Omental fat pad (tissue), 4 donors: ENCODE measurements around the gene GDNF. TPM values are rescaled to one million over a fixed set of nuclear protein-coding genes. Genes with fewer than 3 reads are reported as not detected.

ENCODE experiments used
- ATAC-seq: fragments of 150-250 bp; one replicate; pipeline ENCODE4 v1.9.1; 2016; ENCODE audit warnings: mild to moderate bottlenecking, moderate library complexity; ENCODE audit not compliant: low FRiP score
- DNase-seq: peaks from one replicate; pipeline ENCODE4 v3.0.0-alpha.2; 2019; ENCODE audit warnings: low spot score
- total RNA-seq, 4 donors: library from RNA; depleted of rRNA; stranded (reverse); fragments of >200 nt; gene quantifications; one replicate each; pipeline ENCODE4 v1.1.0, GENCODE V29; 2016
- TF ChIP-seq, protein P1 (sequence below), 3 donors: fragments of 450-650 bp; IDR thresholded peaks; one replicate each; pipeline ENCODE4 v1.5.1; 2016 to 2017; ENCODE audit warnings: antibody characterized with exemption in 3 of 3, mild to moderate bottlenecking in 3 of 3, moderate library complexity in 2 of 3

GDNF gene
- total RNA-seq, 4 donors from 2014 or later, result 0.13 TPM; not detected in 3

DNA sequence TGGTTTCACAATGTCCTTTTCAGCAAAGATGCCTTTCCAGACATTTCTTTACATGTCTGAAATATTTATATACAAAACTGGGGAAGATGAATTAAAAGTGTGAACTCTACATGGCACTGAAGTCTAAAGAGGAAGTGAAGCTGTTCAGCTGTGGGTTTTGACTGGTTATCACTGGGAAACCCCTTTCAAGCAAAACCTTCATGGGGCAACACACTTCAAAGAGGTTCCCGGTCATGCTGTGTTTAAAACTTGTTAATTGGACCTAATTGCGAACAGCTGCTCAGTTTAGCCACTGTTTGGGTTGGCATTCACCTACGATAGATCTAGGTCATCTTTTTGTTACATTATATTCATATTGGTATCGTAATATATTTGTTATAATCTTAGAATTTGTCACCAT, 20.0 kb upstream of the GDNF start:
- DNase-seq (no peak), ATAC-seq (no peak)
- TF ChIP-seq, protein P1, sequence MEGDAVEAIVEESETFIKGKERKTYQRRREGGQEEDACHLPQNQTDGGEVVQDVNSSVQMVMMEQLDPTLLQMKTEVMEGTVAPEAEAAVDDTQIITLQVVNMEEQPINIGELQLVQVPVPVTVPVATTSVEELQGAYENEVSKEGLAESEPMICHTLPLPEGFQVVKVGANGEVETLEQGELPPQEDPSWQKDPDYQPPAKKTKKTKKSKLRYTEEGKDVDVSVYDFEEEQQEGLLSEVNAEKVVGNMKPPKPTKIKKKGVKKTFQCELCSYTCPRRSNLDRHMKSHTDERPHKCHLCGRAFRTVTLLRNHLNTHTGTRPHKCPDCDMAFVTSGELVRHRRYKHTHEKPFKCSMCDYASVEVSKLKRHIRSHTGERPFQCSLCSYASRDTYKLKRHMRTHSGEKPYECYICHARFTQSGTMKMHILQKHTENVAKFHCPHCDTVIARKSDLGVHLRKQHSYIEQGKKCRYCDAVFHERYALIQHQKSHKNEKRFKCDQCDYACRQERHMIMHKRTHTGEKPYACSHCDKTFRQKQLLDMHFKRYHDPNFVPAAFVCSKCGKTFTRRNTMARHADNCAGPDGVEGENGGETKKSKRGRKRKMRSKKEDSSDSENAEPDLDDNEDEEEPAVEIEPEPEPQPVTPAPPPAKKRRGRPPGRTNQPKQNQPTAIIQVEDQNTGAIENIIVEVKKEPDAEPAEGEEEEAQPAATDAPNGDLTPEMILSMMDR (IDR thresholded peaks at IDR 0.05), result no peak

DNA sequence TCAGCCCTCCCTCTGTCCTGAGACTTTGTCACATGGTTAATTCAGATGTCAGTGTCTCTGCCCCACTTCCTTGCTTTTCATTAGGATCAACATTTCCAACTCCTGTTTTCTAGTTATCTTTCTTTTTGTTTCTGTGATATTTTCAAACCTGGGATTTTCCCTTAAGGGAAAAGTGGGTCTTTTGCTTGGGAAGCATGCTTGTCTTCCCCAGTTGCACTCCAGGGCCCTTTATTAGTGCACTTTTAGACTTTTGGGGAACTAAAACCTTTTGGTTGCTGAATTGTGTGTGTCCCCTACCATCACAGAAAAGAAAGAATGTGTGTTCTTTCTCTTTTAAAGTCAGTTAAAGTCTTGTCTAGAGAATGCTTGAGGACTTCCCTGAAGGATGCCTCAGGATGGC, 18.4 kb upstream of the GDNF start:
- TF ChIP-seq, protein P1 (IDR thresholded peaks at IDR 0.05), result no peak
- ATAC-seq (no peak), DNase-seq (no peak)

DNA sequence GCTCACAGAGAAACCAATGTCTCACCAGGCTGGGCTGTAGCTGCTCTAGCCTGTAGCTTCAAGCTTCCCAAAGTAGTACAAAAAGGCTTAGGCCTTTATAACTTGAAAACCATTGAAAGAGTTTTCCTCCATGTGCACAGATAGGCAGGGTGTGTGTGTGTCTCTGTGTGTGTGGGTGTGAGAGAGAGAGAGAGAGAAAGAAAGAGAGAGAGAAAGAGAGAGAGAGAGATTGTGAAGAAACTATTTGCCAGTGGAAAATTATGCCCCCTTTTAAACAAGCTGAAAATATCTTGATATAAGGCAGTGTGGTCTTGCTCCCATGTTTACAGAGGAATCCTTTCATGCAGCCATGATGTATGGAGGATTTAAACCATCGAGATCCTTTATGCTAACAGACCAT, 17.9 kb upstream of the GDNF start:
- ATAC-seq, result no peak
- TF ChIP-seq, protein P1 (IDR thresholded peaks at IDR 0.05), result no peak
- DNase-seq, result no peak

DNA sequence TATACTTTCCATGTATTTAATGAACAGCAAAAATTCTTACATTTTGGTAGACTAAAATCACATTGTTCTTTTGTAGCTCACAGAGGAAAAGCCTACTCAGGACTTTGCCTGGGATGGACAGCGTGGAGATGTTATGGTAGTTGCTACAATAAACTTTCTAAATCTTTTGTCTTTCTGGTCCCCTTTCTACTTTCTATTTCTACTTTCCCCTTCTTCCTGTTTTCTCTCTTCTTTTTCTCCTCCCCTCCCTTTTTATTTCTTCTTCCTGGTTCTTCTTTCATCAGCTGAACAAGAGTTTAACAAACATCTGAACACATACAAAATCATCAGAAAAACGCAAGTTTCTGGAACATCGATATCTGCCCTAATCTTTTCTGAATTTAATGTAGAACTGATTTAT, 15.6 kb upstream of the GDNF start:
- TF ChIP-seq, protein P1 (IDR thresholded peaks at IDR 0.05), result no peak

DNA sequence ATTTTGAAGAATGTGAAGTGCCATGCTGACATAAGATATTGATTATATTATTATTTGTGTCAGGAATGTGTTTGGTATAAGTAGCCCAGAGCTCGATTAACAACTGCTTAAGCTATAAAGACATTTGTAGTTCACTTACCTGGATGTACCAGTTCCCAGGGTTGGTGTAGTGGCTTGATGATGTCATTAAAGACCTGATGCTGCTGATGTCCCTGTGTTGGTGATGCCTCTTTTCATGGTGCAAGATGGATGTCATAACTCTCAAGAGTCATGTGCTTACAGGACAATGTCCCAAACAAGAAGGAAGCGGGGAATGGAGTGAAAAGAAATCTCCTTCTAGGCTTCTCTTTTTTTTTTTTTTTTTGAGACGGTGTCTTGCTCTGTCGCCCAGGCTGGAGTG, 11.5 kb upstream of the GDNF start:
- ATAC-seq (no peak), DNase-seq (no peak)
- TF ChIP-seq, protein P1 (IDR thresholded peaks at IDR 0.05), result no peak

More for the DNA sequence above, 15.6 kb upstream of the GDNF start:
- no peak for DNase-seq
- ATAC-seq, result no peak

DNA sequence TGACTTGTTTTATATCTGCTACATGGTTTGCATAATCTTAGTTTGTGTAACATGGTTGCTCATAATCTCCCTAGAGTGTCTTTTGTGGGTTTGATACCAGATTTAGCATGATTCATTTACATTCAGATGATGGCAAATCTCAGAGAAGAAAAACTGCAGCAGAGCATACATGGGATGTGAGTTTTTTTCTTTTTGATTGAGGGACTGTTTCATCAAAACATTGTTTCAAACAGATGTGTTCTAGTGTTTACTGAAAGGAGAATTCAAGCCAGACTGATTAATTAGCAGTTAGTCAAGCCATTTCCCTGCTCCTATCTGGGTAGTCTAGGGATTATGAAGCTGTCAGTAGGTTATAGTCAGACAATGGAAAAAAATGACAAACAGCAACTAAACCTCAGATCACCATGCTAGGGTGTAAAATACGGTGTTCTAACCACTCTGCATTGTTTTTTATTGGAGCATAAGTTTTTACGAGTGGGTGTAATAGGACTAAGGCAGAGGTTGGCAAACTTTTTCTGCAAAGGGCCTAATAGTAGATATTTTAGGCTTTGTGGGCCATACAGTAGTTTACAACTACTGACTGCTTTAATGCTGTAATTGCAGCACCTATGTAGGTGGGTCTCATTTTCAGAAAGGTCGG, 10.5 kb upstream of the GDNF start:
- TF ChIP-seq, protein P1 (IDR thresholded peaks at IDR 0.05), result no peak
- DNase-seq (no peak), ATAC-seq (no peak)

DNA sequence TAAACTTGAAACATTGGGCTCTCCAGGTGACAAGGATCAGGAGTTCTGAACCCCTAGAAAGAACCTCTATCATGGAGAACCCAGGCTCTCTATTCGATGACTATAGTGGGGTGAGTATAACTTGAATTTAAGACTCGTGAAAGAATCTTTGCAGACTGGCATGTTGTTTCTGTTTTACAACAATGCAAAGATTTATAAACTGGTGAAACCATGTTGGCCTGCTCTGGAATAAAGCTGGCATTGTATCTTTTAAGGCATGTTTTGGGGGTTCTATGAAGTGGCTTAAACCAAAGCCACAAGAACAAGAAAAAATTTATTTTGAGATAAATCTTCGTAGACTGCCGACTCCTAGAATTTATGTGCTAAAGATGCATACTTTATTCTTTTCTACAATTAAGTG, 9.8 kb upstream of the GDNF start:
- TF ChIP-seq, protein P1 (IDR thresholded peaks at IDR 0.05), result no peak
- ATAC-seq, result no peak
- DNase-seq, result no peak
